Activated T-helper 1 cell treated with anti-CD3 and anti-CD28 coated beads, Interleukin-2, amount 50 U/mL, for 16 hours (primary cell): ENCODE results near the gene SV2B.

Experiments used
- DNase-seq, 2 donors: peaks; one replicate each; pipeline ENCODE4 v3.0.0-alpha.2; 2020; ENCODE audit warnings: low read depth in 1 of 2, low spot score in 1 of 2

SV2B gene

DNA sequence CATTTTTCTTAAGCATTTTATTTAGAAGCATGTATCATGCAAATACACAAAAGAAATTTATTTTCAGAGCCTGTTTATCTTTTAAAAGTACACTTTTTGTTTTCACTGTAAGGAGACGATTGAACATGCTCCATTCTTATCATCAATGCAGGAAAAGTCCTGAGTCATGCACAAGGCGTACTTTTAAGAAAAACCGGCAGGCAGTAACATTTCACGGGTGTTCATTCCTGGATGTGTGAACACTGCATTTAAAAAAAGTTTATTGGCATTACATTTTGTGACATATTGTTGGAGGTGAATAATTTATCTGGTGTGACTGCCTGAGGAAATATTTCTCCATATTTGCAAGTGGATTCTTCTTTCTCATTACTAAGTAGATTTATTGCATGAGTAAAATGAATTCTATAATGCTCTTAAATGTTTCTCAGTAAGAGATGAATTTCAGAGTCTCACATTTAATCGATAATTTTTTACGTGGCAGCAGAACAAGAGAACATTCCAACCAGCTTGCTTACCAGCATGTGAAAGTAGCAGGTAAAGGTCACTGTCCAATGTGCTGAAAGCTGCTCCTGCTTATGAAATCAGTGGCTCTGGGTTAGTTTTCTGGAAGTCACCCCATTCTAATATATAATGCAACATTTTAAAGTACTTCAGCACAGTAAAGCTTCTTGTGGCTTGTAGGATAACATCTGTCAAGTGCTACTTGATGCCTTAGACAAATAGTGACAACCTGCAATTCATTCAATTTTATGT, 87.0 kb downstream of the SV2B start:
- no peak for DNase-seq

GRCh38 chr15:91192285-91192684, 92.2 kb downstream of the SV2B start:
- DNase-seq: no peak

DNA sequence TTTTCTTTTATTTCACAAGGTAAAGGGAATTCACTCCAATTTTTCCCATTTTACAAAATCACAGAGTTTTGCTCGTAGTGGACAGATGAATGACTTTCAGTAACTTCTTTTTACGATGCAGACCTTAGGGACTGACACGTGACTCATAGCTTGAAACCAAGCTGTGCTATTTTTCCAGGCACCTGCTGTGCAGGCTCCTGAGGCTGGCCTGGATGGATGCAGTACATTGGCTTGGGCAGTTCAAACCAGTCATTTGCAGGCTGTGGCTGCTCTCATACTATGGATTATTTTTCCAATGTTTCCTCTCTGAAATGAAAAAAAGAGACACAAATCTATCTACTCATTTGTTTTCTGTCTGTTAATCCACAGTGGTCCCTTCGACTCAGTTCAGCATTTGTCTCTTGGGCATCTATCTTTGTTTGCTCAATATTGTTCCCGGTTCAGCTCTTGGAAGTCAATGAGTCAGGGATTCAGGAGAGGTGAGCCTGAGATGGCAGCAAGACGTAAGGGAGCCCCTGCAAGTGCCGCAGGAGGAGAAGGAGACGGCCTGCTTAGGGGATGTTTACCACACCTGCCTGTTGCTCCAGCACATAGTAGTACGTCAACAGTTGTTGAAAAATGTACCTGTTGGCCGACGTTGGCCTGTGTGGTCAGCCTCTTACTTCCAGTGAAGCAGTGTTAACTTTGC, 92.8 kb downstream of the SV2B start:
- DNase-seq: no peak

DNA sequence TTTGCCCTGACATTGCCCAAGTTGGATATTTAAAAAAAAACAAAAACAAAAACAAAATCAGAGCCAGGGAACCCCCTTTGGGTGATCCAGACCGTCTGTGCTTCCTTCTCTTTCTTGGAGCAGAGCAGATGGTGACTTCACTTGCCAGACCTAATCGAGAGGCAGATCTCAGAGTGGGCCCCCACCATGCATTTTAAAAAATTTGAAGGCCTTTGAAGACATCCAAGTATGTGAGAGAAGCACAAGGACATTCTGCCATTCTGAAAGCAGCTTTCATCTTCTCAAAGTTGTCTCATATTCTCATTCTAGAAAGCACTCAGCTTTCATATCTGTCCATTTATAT, 93.3 kb downstream of the SV2B start:
- DNase-seq: no peak

DNA sequence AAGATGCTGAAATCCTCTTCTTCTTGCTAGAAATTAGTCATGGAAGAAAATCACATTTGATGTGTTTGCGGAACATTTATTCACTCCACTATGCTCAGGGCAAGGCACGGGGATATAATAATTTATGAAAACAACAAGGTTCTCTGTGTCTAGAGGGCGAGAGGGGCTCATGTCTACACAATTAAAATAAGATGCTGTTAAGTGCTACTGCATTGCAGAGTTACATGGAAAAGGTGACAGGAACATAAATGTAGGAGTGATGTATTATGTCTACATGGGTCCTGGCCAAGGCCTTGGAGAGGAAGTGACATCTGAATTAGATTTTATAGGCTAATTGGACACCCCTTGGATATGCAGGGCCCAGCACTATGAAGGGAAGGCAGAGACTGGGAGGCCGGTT, 96.1 kb downstream of the SV2B start:
- no peak for DNase-seq

- no peak for DNase-seq
Measured at GRCh38 chr15:91196768-91197167, 96.7 kb downstream of the SV2B start.

- DNase-seq: no peak
Measured at GRCh38 chr15:91199511-91199910, 99.5 kb downstream of the SV2B start.

- no peak for DNase-seq
Measured at GRCh38 chr15:91200101-91200754, 100.2 kb downstream of the SV2B start.

GRCh38 chr15:91202510-91203102, 102.5 kb downstream of the SV2B start:
- DNase-seq: no peak

GRCh38 chr15:91203619-91204203, 103.7 kb downstream of the SV2B start:
- no peak for DNase-seq

DNA sequence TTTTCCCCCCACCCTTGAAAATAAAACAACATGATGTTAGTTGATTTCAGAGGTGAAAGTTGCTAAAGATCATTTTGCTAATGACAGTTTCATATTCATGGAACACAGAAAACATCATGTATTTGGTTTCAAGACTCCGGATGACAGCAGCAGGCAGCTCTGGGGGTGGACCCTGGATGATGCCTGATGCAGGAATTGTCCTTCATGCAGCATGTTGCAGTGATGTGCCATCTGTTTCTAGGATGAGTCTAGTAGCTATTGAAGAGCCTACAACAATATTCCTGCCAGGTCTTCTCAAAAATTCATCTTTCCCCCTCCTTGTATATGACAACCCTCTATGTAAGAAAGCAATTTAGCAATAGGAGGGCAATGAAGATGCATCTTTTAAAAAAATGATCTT, 108.3 kb downstream of the SV2B start:
- DNase-seq: no peak

GRCh38 chr15:91209318-91209717, 109.3 kb downstream of the SV2B start:
- no peak for DNase-seq

DNA sequence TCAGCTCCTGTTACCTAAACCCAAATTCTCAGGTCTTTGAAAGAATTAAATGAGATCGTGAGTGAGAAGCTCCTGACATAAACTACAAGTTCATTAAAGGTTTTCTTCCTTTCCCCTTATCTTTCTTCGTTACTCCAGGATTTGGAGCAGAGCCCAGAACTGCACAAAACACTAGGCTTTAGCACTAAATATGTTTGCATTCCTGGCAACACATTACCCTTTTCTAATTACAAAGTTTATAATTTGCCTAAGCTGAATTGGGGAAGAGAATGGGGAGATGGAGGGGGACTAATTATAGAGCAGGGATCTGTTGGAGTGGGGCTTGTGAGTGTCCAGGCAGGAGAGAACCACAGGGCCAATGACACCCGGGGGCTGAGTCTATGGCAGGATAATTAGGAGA, 109.7 kb downstream of the SV2B start:
- no peak for DNase-seq

DNA sequence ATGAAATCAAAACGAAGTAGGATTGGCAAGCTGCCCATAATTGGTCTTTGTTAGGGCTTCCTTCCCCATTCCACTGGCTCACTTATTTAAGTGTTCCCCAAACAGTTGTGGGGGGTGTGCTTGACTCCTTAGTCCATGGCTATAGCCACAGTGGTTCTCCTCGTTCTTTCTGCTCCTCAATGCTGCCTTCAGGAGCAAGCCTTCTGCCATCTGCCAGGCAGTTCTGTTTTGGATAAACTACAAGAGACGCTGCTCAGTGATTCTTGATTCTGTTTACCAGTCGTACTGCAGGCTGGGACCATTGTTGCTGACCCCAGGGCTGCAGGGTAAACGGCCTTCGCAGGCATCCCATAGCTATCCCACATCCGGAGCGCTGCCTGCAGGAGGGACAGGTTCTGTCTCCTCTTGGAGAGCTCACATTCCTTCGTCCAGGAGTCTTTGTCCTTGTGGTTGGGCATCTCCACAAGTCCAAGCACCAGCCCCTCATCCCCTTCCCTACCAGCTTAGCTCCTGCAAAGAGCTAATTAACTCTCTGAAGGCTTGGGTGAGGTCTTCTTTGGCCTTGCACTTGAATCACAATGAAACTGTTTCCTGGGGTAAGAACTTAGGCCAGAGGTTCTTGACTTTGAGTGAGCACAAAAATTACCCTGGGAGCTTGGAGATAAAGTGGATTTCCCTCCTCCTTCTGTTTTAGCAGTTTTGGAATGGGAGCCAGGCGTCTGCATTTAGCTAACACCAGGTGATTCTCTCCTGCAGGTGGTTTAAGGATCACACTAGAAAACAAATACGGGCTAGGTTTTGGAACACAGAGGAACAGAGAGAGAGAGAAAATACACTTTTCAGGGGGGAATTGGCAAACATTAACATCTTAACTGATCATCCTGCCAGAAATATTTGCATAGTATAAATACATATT, 114.9 kb downstream of the SV2B start:
- DNase-seq: no peak

DNA sequence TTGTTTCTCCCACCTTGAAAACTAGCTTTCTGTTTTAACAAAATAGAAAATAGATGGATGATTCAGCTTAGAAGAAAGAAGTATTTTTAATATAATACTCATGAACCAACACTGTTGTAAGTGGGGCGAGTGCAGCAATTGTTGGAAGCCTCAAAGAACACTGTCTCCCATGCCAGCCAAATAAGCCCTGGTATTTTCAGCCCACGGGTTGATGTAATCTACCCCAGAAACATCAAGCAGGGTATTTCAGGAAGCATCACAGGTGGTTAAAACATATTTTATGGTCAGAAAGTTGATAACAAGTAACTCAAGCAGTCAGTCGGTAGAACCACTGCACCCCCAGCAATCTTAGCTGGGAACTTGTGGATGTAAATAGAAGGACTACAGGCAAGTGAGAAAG, 115.9 kb downstream of the SV2B start:
- DNase-seq: no peak

DNA sequence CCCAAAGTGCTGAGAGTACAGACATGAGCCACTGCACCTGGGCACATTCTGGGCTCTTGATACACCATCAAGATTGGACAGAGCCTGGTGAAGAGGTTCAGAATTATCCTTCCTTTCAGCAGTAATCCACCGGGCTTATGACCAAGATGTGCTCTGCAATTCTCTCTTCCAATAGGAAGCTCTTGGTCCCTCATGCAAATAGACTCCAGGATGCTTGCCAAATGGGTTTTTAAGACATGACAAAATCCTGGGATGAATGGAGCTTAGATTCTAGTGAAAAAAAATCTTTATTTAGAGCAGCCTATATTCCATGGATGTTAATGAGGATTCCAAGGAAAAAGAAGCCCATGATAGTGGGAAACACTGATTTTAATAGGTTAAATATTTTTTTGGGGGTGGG, 119.1 kb downstream of the SV2B start:
- no peak for DNase-seq

GRCh38 chr15:91222052-91222451, 122.0 kb downstream of the SV2B start:
- no peak for DNase-seq

GRCh38 chr15:91223863-91224262, 123.8 kb downstream of the SV2B start:
- no peak for DNase-seq

GRCh38 chr15:91224755-91225380, 124.8 kb downstream of the SV2B start:
- DNase-seq: no peak

GRCh38 chr15:91225741-91226140, 125.7 kb downstream of the SV2B start:
- no peak for DNase-seq
